Endothelial cell of umbilical vein (primary cell): ENCODE measurements around the gene TP53TG5. TPM values are rescaled to one million over a fixed set of nuclear protein-coding genes. Genes with fewer than 3 reads are reported as not detected.

Experiments used
- BruUV-seq: library from RNA; stranded (reverse); fragments of 400-500 nt; replicated peaks from 2 replicates; lab custom pipeline; 2021; lab: Mats Ljungman, UMichigan
- CTCF ChIA-PET: fragments of 300-600, 350-600 bp; sonication (Branson Sonifier 250); formaldehyde crosslinking; loops from one replicate; lab custom pipeline; 2021; ENCODE audit warnings: antibody characterized with exemption, inconsistent platforms; lab: Charles Lee
- POLR2A ChIA-PET: fragments of 300-600, 350-600 bp; sonication (Branson Sonifier 250); formaldehyde crosslinking; loops from one replicate; lab custom pipeline; 2021; ENCODE audit warnings: antibody characterized with exemption, inconsistent platforms; lab: Charles Lee
- DNase-seq: peaks from one replicate; pipeline ENCODE4 v3.0.0-alpha.2; 2011; ENCODE audit warnings: low read depth, low spot score
- FAIRE-seq: peaks from 2 replicates; lab custom pipeline; 2011; peaks lifted over from hg19 to GRCh38; lab: Jason Lieb, UNC
- H2AFZ ChIP-seq: 2 replicates; pipeline ENCODE4 v1.6.0; 2012; ENCODE audit warnings: low read depth, low read length, control low read depth, inconsistent platforms
- H3K27ac ChIP-seq: 2 replicates; pipeline ENCODE4 v1.5.1; 2011; ENCODE audit warnings: low read depth, mild to moderate bottlenecking, control low read depth, low read length, moderate library complexity; ENCODE audit not compliant: insufficient read depth
- H3K27me3 ChIP-seq, 2 experiments: 2 replicates each; pipeline versions ENCODE4 v1.6.0 to v1.6.1; 2011; ENCODE audit warnings: low read length in 2 of 2, mixed read lengths in 1 of 2; ENCODE audit not compliant: control insufficient read depth in 2 of 2, insufficient read depth in 2 of 2
- H3K36me3 ChIP-seq, 2 experiments: 2 replicates in 1 of 2; 3 replicates in 1 of 2; pipeline ENCODE4 v1.5.1; 2011; ENCODE audit warnings: low read length in 2 of 2, mild to moderate bottlenecking in 1 of 2, moderate library complexity in 1 of 2; ENCODE audit not compliant: control insufficient read depth in 2 of 2, insufficient read depth in 2 of 2; ENCODE audit errors: extremely low read depth in 1 of 2
- H3K4me1 ChIP-seq: 3 replicates; pipeline ENCODE4 v1.5.1; 2011; ENCODE audit warnings: mild to moderate bottlenecking, low read length; ENCODE audit not compliant: control insufficient read depth, insufficient read depth; ENCODE audit errors: extremely low read depth
- H3K4me2 ChIP-seq: 2 replicates; pipeline ENCODE4 v1.6.1; 2011; ENCODE audit warnings: low read length, control low read depth, mixed read lengths; ENCODE audit not compliant: insufficient read depth
- H3K4me3 ChIP-seq, 3 experiments: fragments of 200-600 bp in 1 of 3; sonication (generic), shearing (Covaris generic) in 1 of 3; replicated peaks in 1 of 3; 2 replicates each; pipeline ENCODE4 v1.5.1; 2011 to 2016; ENCODE audit warnings: control low read depth in 3 of 3, low read length in 3 of 3, mild to moderate bottlenecking in 2 of 3, inconsistent platforms in 1 of 3, low read depth in 1 of 3, moderate library complexity in 1 of 3; ENCODE audit not compliant: insufficient read depth in 1 of 3
- H3K79me2 ChIP-seq: 2 replicates; pipeline ENCODE4 v1.6.0; 2012; ENCODE audit warnings: low read length, inconsistent platforms; ENCODE audit not compliant: control insufficient read depth, insufficient read depth
- H3K9ac ChIP-seq: replicated peaks from 2 replicates; pipeline ENCODE3; 2011; ENCODE audit warnings: low read length, control low read depth; ENCODE audit not compliant: insufficient read depth; ENCODE audit errors: extremely low read depth
- H3K9me1 ChIP-seq: replicated peaks from 3 replicates; pipeline ENCODE4 v1.6.0; 2011; ENCODE audit warnings: mild to moderate bottlenecking, low read length; ENCODE audit not compliant: control insufficient read depth, insufficient read depth; ENCODE audit errors: extremely low read depth
- H3K9me3 ChIP-seq: replicated peaks from 2 replicates; pipeline ENCODE4 v1.5.1; 2012; ENCODE audit warnings: low read length, inconsistent platforms; ENCODE audit not compliant: control insufficient read depth, insufficient read depth
- H4K20me1 ChIP-seq: replicated peaks from 2 replicates; pipeline ENCODE3; 2011; ENCODE audit warnings: mild to moderate bottlenecking, low read length; ENCODE audit not compliant: control insufficient read depth, insufficient read depth; ENCODE audit errors: extremely low read depth
- EZH2 ChIP-seq: IDR thresholded peaks from 2 replicates; pipeline ENCODE4 v1.6.1; 2012; ENCODE audit warnings: borderline replicate concordance, low read depth, mild to moderate bottlenecking, moderate library complexity, low read length, inconsistent platforms; ENCODE audit not compliant: severe bottlenecking
- POLR2AphosphoS5 ChIP-seq: IDR thresholded peaks from 2 replicates; pipeline ENCODE4 v1.6.1; 2012; ENCODE audit warnings: low read depth, mild to moderate bottlenecking, control low read depth, low read length, moderate library complexity; ENCODE audit not compliant: insufficient read depth
- dilution Hi-C: fragments of 300-500 bp; cut with MboI; formaldehyde crosslinking; loops from one replicate; pipeline ENCODE4 v1.15.0; 2019; ENCODE audit warnings: low sequenced_read_pairs; ENCODE audit not compliant: extremely low pct_ligation_motif_present
- intact Hi-C: fragments of 100-400 bp; cut with micrococcal nuclease; formaldehyde crosslinking; loops from one replicate; pipeline ENCODE4 v1.10.0; 2022
- polyA plus RNA-seq, 4 experiments: library from polyadenylated mRNA; depleted of rRNA in 3 of 4; stranded (reverse) in 3 of 4; unstranded in 1 of 4; fragments of >200 nt; gene quantifications; 2 replicates each; pipeline versions ENCODE4 v1.2.1 to v1.2.3, GENCODE V29; 2011 to 2012; ENCODE audit warnings: missing spikeins in 1 of 4
- total RNA-seq: library from RNA; stranded (reverse); gene quantifications from 2 replicates; pipeline ENCODE4 v1.2.3, GENCODE V29; 2021
- TF ChIP-seq, protein P1 (sequence below), 2 donors: IDR thresholded peaks; 1 replicate in 1 of 2; 2 replicates in 1 of 2; pipeline ENCODE4 v1.5.1; 2011; ENCODE audit warnings: low read length in 2 of 2, mild to moderate bottlenecking in 2 of 2, moderate library complexity in 2 of 2, control low read depth in 1 of 2, inconsistent platforms in 1 of 2, low read depth in 1 of 2; ENCODE audit not compliant: insufficient read depth in 1 of 2; ENCODE audit errors: extremely low read depth in 1 of 2

TP53TG5 gene
- total and polyA plus RNA-seq, 2 donors (not counting 3 experiments of a cell fraction or from before 2014, with no cell fraction given), result not detected

DNA sequence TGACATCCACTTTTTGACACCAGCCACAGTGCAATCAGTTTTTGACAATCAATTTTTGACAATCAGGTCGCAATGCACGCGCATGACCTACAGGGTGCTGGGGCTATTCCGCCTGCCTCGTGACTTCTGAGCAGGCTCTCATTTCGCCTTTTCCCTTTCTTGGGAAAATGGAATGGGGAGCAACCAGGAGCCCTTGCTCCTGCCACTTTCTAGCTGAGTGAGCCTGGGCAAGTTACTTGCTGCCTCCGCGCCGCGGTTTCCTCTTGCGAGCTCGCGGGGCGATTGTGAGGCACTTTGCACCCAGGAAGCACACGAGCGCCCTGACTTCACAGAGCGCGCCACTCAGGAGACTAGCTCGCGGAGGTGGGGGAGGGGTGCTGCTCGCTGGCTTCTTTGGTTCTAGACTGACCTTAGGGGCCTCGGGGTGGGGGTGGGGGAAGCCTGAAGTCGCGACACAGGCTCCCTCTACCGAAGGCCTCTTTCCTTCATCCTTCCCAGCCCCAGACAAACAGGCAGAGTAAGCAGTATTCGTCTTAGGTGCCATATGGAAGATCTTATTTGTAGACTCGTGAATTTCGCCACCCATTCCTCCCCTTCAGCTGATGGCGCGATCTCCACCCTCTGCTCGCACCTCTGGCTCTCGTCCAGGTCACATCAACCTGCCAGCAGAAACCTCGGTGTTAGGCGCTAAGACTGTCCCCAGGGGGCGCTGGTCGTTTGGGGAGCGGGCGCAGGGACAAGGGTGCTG is 4.6 kb downstream of the TP53TG5 start:
- dilution Hi-C loops (no loop called here), intact Hi-C loops (loop anchor here (1.0 to 2.0 kb wide), 4 partner anchors 25 to 398 kb away; partner anchors contain the start of gene SDC4)
- Histone ChIP-seq H3K9me1 (no peaks in the 10 kb centered on the region), H3K9me3 (no peaks in the 10 kb centered on the region), H3K4me3 (peak overlapping the region; percentile 17 to 48 (median 30)), H3K79me2 (no peaks in the 10 kb centered on the region), H2AFZ (peak overlapping the region; percentile 65), H3K9ac (peak overlapping the region; percentile 17), H4K20me1 (no peaks in the 10 kb centered on the region), H3K4me1 (peaks cover 7% of the 10 kb centered on the region), H3K27me3 (no peaks in the 10 kb centered on the region), H3K4me2 (peak overlapping the region; percentile 66), H3K27ac (no peak overlapping the region), H3K36me3 (peaks cover 0 to 1% of the 10 kb centered on the region in 2 experiments)
- CTCF ChIA-PET, result interaction anchor here (0.5 to 9.8 kb wide), 54 partner anchors 8 to 663 kb away, joined by 3 to 416 read pairs (median 6); partner anchors contain the start of genes DBNDD2, PIGT, SDC4 and SYS1
- BruUV-seq, result no TSS peak
- POLR2A ChIA-PET, result interaction anchor here (1.2 to 1.5 kb wide), 3 partner anchors 10 to 63 kb away, joined by 5 to 6 read pairs (median 6); partner anchors contain the start of gene SYS1
- TF ChIP-seq, protein P1, sequence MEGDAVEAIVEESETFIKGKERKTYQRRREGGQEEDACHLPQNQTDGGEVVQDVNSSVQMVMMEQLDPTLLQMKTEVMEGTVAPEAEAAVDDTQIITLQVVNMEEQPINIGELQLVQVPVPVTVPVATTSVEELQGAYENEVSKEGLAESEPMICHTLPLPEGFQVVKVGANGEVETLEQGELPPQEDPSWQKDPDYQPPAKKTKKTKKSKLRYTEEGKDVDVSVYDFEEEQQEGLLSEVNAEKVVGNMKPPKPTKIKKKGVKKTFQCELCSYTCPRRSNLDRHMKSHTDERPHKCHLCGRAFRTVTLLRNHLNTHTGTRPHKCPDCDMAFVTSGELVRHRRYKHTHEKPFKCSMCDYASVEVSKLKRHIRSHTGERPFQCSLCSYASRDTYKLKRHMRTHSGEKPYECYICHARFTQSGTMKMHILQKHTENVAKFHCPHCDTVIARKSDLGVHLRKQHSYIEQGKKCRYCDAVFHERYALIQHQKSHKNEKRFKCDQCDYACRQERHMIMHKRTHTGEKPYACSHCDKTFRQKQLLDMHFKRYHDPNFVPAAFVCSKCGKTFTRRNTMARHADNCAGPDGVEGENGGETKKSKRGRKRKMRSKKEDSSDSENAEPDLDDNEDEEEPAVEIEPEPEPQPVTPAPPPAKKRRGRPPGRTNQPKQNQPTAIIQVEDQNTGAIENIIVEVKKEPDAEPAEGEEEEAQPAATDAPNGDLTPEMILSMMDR (IDR thresholded peaks at IDR 0.05; ENCODE audit: extremely low read depth in 1 of 2, insufficient read depth in 1 of 2, low read depth in 1 of 2, low read length in 2 of 2), result peak; percentile 85 to 96
- TF ChIP-seq EZH2 (no peak), POLR2AphosphoS5 (no peak)
- peak; percentile 84 for DNase-seq
- FAIRE-seq, result peak; percentile 90
